ENCODE results near the gene TMED10. TPM values are rescaled to one million over a fixed set of nuclear protein-coding genes. Genes with fewer than 3 reads are reported as not detected.

Gene TMED10
- total and polyA plus RNA-seq, 2 of the 13 experiments (the other 11 are each of a cell fraction or from before 2014, with no cell fraction given): 311 to 377 TPM

DNA sequence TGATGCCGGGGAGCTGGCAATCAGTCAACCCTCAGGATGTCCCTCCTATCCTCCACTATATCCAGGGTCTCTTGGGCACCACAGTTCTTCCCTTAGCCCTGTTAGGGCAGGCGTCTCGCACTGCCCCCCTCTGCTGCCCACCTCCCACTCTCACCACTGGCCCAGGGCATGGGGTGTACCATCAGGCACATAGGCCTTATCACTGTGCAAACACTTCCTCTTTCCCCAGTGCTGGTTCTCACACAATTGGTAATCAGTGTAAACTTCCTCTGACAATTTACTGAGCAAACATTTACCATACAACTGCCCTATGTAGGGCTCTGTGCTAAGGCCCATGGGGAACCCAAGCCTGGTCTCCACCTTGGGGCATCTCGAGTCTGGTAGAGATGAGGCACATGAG lies 20.1 kb upstream of the TMED10 start (continued):
- TF ChIP-seq, protein P1, sequence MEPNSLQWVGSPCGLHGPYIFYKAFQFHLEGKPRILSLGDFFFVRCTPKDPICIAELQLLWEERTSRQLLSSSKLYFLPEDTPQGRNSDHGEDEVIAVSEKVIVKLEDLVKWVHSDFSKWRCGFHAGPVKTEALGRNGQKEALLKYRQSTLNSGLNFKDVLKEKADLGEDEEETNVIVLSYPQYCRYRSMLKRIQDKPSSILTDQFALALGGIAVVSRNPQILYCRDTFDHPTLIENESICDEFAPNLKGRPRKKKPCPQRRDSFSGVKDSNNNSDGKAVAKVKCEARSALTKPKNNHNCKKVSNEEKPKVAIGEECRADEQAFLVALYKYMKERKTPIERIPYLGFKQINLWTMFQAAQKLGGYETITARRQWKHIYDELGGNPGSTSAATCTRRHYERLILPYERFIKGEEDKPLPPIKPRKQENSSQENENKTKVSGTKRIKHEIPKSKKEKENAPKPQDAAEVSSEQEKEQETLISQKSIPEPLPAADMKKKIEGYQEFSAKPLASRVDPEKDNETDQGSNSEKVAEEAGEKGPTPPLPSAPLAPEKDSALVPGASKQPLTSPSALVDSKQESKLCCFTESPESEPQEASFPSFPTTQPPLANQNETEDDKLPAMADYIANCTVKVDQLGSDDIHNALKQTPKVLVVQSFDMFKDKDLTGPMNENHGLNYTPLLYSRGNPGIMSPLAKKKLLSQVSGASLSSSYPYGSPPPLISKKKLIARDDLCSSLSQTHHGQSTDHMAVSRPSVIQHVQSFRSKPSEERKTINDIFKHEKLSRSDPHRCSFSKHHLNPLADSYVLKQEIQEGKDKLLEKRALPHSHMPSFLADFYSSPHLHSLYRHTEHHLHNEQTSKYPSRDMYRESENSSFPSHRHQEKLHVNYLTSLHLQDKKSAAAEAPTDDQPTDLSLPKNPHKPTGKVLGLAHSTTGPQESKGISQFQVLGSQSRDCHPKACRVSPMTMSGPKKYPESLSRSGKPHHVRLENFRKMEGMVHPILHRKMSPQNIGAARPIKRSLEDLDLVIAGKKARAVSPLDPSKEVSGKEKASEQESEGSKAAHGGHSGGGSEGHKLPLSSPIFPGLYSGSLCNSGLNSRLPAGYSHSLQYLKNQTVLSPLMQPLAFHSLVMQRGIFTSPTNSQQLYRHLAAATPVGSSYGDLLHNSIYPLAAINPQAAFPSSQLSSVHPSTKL (CRISPR knock-in tag; IDR thresholded peaks at IDR 0.05): peak; percentile 95
- TF ChIP-seq GATAD2A (CRISPR knock-in tag; IDR thresholded peaks at IDR 0.05) (peak; percentile 90), ZNF101 (CRISPR knock-in tag; IDR thresholded peaks at IDR 0.05; ENCODE audit: borderline replicate concordance, low read depth) (no peak), GPN1 (CRISPR knock-in tag; IDR thresholded peaks at IDR 0.05; ENCODE audit: borderline replicate concordance) (no peak), ZUFSP (CRISPR knock-in tag; IDR thresholded peaks at IDR 0.05; ENCODE audit: borderline replicate concordance) (no peak), NCOA1 (CRISPR knock-in tag; IDR thresholded peaks at IDR 0.05) (no peak), ZNF788 (CRISPR knock-in tag; IDR thresholded peaks at IDR 0.05; ENCODE audit: borderline replicate concordance) (peak; percentile 66; the same call in 1 of the 2 replicates), EED (CRISPR knock-in tag; IDR thresholded peaks at IDR 0.05) (no peak)
- TF ChIP-seq, protein P2, sequence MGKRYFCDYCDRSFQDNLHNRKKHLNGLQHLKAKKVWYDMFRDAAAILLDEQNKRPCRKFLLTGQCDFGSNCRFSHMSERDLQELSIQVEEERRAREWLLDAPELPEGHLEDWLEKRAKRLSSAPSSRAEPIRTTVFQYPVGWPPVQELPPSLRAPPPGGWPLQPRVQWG (CRISPR knock-in tag; IDR thresholded peaks at IDR 0.05; ENCODE audit: borderline replicate concordance, low read depth): no peak
